ENCODE data around the gene ARHGAP6.

- TF ChIP-seq CTCF (IDR thresholded peaks at IDR 0.05 in 2 of 3, conservative IDR thresholded peaks at IDR 0.05 in 1 of 3; ENCODE audit: borderline replicate concordance in 1 of 3, insufficient read depth in 1 of 3, low read depth in 2 of 3, low read length in 2 of 3) (no peak), CEBPB (IDR thresholded peaks at IDR 0.05; ENCODE audit: low read depth) (no peak), EZH2phosphoT487 (IDR thresholded peaks at IDR 0.05; ENCODE audit: borderline replicate concordance) (no peak)
Measured at GRCh38 chrX:11629593-11630211, 36.0 kb downstream of the ARHGAP6 start.

Measured in HCT116 (cell line).